GM23338 (cell line): ENCODE results near the gene ZBTB7C.

ENCODE experiments used
- ZNF114 ChIP-seq: fragments of 250-450 bp; sonication (Bioruptor Pico); IDR thresholded peaks from 2 replicates; pipeline ENCODE4 v1.5.0; 2020; ENCODE audit warnings: mild to moderate bottlenecking, moderate library complexity
- TF ChIP-seq, protein P1 (sequence below), 2 experiments: fragments of 200-600 bp in 1 of 2; sonication (generic) in 1 of 2; conservative IDR thresholded peaks; 2 replicates each; pipeline versions ENCODE4 v1.5.1 to v1.6.1; 2016 to 2017; ENCODE audit warnings: antibody characterized with exemption in 2 of 2, low read depth in 2 of 2, mild to moderate bottlenecking in 2 of 2, moderate library complexity in 1 of 2
- TF ChIP-seq, protein P2 (sequence below): IDR thresholded peaks from one replicate; pipeline ENCODE4 v1.6.1; 2018; ENCODE audit warnings: antibody characterized with exemption; ENCODE audit not compliant: unreplicated experiment

DNA sequence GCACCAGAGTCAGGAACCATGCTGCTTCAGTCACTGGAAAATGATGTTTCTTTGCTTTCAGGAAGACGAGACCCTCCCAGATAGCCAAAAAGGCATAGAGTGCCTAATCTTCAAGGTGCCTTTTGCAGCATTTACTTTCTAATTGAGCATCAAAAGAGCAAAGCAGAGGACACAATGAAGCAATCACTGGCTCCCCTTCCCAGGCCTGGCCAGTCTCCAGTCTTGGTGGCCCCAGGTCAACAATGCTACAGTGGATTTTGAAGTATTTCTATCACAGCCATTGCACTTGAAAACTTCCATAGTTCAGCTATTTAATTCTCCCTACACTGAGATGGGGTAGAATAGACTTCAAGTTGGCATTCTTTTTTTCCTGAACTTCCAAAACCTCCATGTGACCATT is 15.4 kb downstream of the ZBTB7C start:
- no peak for TF ChIP-seq ZNF114
- TF ChIP-seq, protein P1, sequence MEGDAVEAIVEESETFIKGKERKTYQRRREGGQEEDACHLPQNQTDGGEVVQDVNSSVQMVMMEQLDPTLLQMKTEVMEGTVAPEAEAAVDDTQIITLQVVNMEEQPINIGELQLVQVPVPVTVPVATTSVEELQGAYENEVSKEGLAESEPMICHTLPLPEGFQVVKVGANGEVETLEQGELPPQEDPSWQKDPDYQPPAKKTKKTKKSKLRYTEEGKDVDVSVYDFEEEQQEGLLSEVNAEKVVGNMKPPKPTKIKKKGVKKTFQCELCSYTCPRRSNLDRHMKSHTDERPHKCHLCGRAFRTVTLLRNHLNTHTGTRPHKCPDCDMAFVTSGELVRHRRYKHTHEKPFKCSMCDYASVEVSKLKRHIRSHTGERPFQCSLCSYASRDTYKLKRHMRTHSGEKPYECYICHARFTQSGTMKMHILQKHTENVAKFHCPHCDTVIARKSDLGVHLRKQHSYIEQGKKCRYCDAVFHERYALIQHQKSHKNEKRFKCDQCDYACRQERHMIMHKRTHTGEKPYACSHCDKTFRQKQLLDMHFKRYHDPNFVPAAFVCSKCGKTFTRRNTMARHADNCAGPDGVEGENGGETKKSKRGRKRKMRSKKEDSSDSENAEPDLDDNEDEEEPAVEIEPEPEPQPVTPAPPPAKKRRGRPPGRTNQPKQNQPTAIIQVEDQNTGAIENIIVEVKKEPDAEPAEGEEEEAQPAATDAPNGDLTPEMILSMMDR (conservative IDR thresholded peaks at IDR 0.05; ENCODE audit: low read depth in 2 of 2): no peak
- TF ChIP-seq, protein P2, sequence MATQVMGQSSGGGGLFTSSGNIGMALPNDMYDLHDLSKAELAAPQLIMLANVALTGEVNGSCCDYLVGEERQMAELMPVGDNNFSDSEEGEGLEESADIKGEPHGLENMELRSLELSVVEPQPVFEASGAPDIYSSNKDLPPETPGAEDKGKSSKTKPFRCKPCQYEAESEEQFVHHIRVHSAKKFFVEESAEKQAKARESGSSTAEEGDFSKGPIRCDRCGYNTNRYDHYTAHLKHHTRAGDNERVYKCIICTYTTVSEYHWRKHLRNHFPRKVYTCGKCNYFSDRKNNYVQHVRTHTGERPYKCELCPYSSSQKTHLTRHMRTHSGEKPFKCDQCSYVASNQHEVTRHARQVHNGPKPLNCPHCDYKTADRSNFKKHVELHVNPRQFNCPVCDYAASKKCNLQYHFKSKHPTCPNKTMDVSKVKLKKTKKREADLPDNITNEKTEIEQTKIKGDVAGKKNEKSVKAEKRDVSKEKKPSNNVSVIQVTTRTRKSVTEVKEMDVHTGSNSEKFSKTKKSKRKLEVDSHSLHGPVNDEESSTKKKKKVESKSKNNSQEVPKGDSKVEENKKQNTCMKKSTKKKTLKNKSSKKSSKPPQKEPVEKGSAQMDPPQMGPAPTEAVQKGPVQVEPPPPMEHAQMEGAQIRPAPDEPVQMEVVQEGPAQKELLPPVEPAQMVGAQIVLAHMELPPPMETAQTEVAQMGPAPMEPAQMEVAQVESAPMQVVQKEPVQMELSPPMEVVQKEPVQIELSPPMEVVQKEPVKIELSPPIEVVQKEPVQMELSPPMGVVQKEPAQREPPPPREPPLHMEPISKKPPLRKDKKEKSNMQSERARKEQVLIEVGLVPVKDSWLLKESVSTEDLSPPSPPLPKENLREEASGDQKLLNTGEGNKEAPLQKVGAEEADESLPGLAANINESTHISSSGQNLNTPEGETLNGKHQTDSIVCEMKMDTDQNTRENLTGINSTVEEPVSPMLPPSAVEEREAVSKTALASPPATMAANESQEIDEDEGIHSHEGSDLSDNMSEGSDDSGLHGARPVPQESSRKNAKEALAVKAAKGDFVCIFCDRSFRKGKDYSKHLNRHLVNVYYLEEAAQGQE: no peak
